GM21367 (cell line): ENCODE measurements around the gene GLIS1.

Experiments
- ATAC-seq: cut with Tn5 transposase; IDR thresholded peaks from one replicate; pipeline ENCODE4 v1.9.1; 2021; ENCODE audit not compliant: unreplicated experiment

Gene GLIS1

GRCh38 chr1:53541263-53541625 is 197.7 kb downstream of the GLIS1 start:
- no peak for ATAC-seq

GRCh38 chr1:53540604-53541262 is 198.2 kb downstream of the GLIS1 start:
- ATAC-seq, result no peak

GRCh38 chr1:53539711-53540603 is 199.0 kb downstream of the GLIS1 start:
- no peak for ATAC-seq

- no peak for ATAC-seq
Measured at GRCh38 chr1:53539226-53539625, 199.7 kb downstream of the GLIS1 start.

GRCh38 chr1:53536606-53537005 is 202.4 kb downstream of the GLIS1 start:
- no peak for ATAC-seq

- ATAC-seq, result no peak
Measured at GRCh38 chr1:53535846-53536245, 203.1 kb downstream of the GLIS1 start.

GRCh38 chr1:53535226-53535625 is 203.7 kb downstream of the GLIS1 start:
- ATAC-seq, result no peak

GRCh38 chr1:53532912-53533311 is 206.1 kb downstream of the GLIS1 start:
- no peak for ATAC-seq

GRCh38 chr1:53532377-53532776 is 206.6 kb downstream of the GLIS1 start:
- no peak for ATAC-seq

- no peak for ATAC-seq
Measured at GRCh38 chr1:53530550-53530949, 208.4 kb downstream of the GLIS1 start.

GRCh38 chr1:53529555-53529954 is 209.4 kb downstream of the GLIS1 start:
- ATAC-seq, result no peak

- ATAC-seq, result no peak
Measured at GRCh38 chr1:53527368-53527767, 211.6 kb downstream of the GLIS1 start.

- ATAC-seq, result no peak
Measured at GRCh38 chr1:53526451-53527101, 212.4 kb downstream of the GLIS1 start.

GRCh38 chr1:53525595-53525994 is 213.4 kb downstream of the GLIS1 start:
- no peak for ATAC-seq

- ATAC-seq, result no peak
Measured at GRCh38 chr1:53524428-53525375, 214.3 kb downstream of the GLIS1 start.

- no peak for ATAC-seq
Measured at GRCh38 chr1:53521924-53522552, 216.9 kb downstream of the GLIS1 start.

GRCh38 chr1:53520481-53520880 is 218.5 kb downstream of the GLIS1 start:
- no peak for ATAC-seq

- no peak for ATAC-seq
Measured at GRCh38 chr1:53519421-53519820, 219.5 kb downstream of the GLIS1 start.

- ATAC-seq, result no peak
Measured at GRCh38 chr1:53518775-53519174, 220.2 kb downstream of the GLIS1 start.

GRCh38 chr1:53517821-53518352 is 221.1 kb downstream of the GLIS1 start:
- no peak for ATAC-seq
